ENCODE measurements around the gene CAPN8. TPM values are rescaled to one million over a fixed set of nuclear protein-coding genes. Genes with fewer than 3 reads are reported as not detected.

Gene CAPN8
- total RNA-seq, 1 experiment from 2014 or later: 0.54 TPM

GRCh38 chr1:223667484-223668182 lies 2.1 kb upstream of the CAPN8 start:
- Histone ChIP-seq H3K36me3 (ENCODE audit: control insufficient read depth in 1 of 2, insufficient read depth in 2 of 2, low read length in 2 of 2) (no peaks in the 10 kb centered on the region), H3K27me3 (ENCODE audit: insufficient read depth, low read length) (no peaks in the 10 kb centered on the region), H3K4me3 (replicated peaks in 1 of 2; ENCODE audit: low read depth in 1 of 2, low read length in 2 of 2) (no peak overlapping the region), H3K27ac (ENCODE audit: low read depth, low read length) (no peak overlapping the region), H3K4me2 (ENCODE audit: low read length) (no peak overlapping the region), H3K9me3 (ENCODE audit: control insufficient read depth in 1 of 2, insufficient read depth in 1 of 2, low read depth in 1 of 2, low read length in 2 of 2) (no peaks in the 10 kb centered on the region), H2AFZ (ENCODE audit: low read depth, low read length, poor library complexity, severe bottlenecking) (no peak overlapping the region), H3K79me2 (ENCODE audit: insufficient read depth, low read length) (no peaks in the 10 kb centered on the region), H3K4me1 (ENCODE audit: control insufficient read depth in 1 of 2, insufficient read depth in 2 of 2, low read length in 2 of 2) (peaks cover 2 to 24% of the 10 kb centered on the region in 2 experiments; a peak in 3 of 4 replicates), H4K20me1 (ENCODE audit: insufficient read depth) (no peaks in the 10 kb centered on the region), H3K9ac (ENCODE audit: low read length) (no peak overlapping the region), H3K9me2 (ENCODE audit: insufficient read depth) (no peaks in the 10 kb centered on the region)
- RAD21 ChIA-PET (ENCODE audit: low non-redundant PET in 1 of 2, low total read pairs in 2 of 2, uncharacterized antibody in 2 of 2, unreplicated experiment in 2 of 2): interaction anchor here in 1 of 2 experiments (0.7 kb wide), 1 partner anchor 12 kb away, joined by 3 read pairs; no protein-coding TSS in a partner anchor
- TF ChIP-seq JUND (IDR thresholded peaks at IDR 0.05) (no peak), SRF (IDR thresholded peaks at IDR 0.05; ENCODE audit: low read depth) (no peak), MAX (IDR thresholded peaks at IDR 0.05) (no peak), EZH2phosphoT487 (IDR thresholded peaks at IDR 0.05; ENCODE audit: borderline replicate concordance) (no peak), EGR1 (IDR thresholded peaks at IDR 0.05; ENCODE audit: low read depth) (no peak), CTCF (IDR thresholded peaks at IDR 0.05 in 2 of 3, conservative IDR thresholded peaks at IDR 0.05 in 1 of 3; ENCODE audit: borderline replicate concordance in 1 of 3, insufficient read depth in 1 of 3, low read depth in 2 of 3, low read length in 2 of 3) (no peak), RAD21 (IDR thresholded peaks at IDR 0.05; ENCODE audit: low read depth) (no peak), ZNF274 (IDR thresholded peaks at IDR 0.05; ENCODE audit: low read depth, low read length) (no peak), POLR2AphosphoS5 (IDR thresholded peaks at IDR 0.05; ENCODE audit: low read depth, low read length) (no peak), REST (IDR thresholded peaks at IDR 0.05; ENCODE audit: low read depth) (no peak), CBX3 (IDR thresholded peaks at IDR 0.05; ENCODE audit: low read depth) (no peak), POLR2A (IDR thresholded peaks at IDR 0.05; ENCODE audit: borderline replicate concordance, extremely low read depth, insufficient read depth, insufficient read length) (no peak), SP1 (IDR thresholded peaks at IDR 0.05; ENCODE audit: low read depth) (no peak), FOSL1 (IDR thresholded peaks at IDR 0.05; ENCODE audit: low read depth) (no peak), ELF1 (IDR thresholded peaks at IDR 0.05; ENCODE audit: borderline replicate concordance, low read depth) (no peak), TCF7L2 (IDR thresholded peaks at IDR 0.05; ENCODE audit: borderline replicate concordance, extremely low read depth, insufficient read depth, insufficient read length) (no peak)
- TF ChIP-seq, protein P1, sequence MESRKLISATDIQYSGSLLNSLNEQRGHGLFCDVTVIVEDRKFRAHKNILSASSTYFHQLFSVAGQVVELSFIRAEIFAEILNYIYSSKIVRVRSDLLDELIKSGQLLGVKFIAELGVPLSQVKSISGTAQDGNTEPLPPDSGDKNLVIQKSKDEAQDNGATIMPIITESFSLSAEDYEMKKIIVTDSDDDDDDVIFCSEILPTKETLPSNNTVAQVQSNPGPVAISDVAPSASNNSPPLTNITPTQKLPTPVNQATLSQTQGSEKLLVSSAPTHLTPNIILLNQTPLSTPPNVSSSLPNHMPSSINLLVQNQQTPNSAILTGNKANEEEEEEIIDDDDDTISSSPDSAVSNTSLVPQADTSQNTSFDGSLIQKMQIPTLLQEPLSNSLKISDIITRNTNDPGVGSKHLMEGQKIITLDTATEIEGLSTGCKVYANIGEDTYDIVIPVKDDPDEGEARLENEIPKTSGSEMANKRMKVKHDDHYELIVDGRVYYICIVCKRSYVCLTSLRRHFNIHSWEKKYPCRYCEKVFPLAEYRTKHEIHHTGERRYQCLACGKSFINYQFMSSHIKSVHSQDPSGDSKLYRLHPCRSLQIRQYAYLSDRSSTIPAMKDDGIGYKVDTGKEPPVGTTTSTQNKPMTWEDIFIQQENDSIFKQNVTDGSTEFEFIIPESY (IDR thresholded peaks at IDR 0.05; ENCODE audit: extremely low read depth, insufficient replicate concordance, low read length): no peak
- TF ChIP-seq, protein P2, sequence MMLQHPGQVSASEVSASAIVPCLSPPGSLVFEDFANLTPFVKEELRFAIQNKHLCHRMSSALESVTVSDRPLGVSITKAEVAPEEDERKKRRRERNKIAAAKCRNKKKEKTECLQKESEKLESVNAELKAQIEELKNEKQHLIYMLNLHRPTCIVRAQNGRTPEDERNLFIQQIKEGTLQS (IDR thresholded peaks at IDR 0.05): no peak
- ATAC-seq (no peak), DNase-seq (ENCODE audit: low read depth, low spot score) (no peak)
- CTCF ChIA-PET: interaction anchor here (1.1 to 2.3 kb wide), 4 partner anchors 16 to 534 kb away, joined by 4 to 9 read pairs (median 5); no protein-coding TSS in a partner anchor
- intact Hi-C loops (cut with micrococcal nuclease): no loop called here
- no TSS peak for BruUV-seq (replicated peaks)
- POLR2A ChIA-PET: no interaction called here
